HG02588 (cell line): ENCODE measurements around the gene NRDE2.

ENCODE experiments used
- ATAC-seq: cut with Tn5 transposase; IDR thresholded peaks from one replicate; pipeline ENCODE4 v1.9.1; 2021; ENCODE audit warnings: mild to moderate bottlenecking, moderate library complexity; ENCODE audit not compliant: unreplicated experiment

Gene NRDE2

GRCh38 chr14:90331497-90332270, at the start of gene NRDE2:
Gene NRDE2 (minus strand): TSS chr14:90331941. CDS start chr14:90331904, 37 bp downstream.
- ATAC-seq: peak; percentile 96

GRCh38 chr14:90381011-90381786, 49.5 kb upstream of the NRDE2 start:
- ATAC-seq: no peak

GRCh38 chr14:90379106-90379505, 47.4 kb upstream of the NRDE2 start:
- ATAC-seq: no peak

GRCh38 chr14:90378249-90378648, 46.5 kb upstream of the NRDE2 start:
- ATAC-seq: no peak

- ATAC-seq: no peak
Observed at GRCh38 chr14:90375934-90376333, 44.2 kb upstream of the NRDE2 start.

GRCh38 chr14:90374813-90375212, 43.1 kb upstream of the NRDE2 start:
- ATAC-seq: no peak

- no peak for ATAC-seq
Observed at GRCh38 chr14:90373887-90374286, 42.1 kb upstream of the NRDE2 start.

GRCh38 chr14:90368946-90369721, 37.4 kb upstream of the NRDE2 start:
- no peak for ATAC-seq

- ATAC-seq: no peak
Observed at GRCh38 chr14:90362558-90362896, 30.8 kb upstream of the NRDE2 start.

- no peak for ATAC-seq
Observed at GRCh38 chr14:90361865-90362557, 30.3 kb upstream of the NRDE2 start.

GRCh38 chr14:90358359-90358758, 26.6 kb upstream of the NRDE2 start:
- ATAC-seq: no peak

GRCh38 chr14:90356925-90357324, 25.2 kb upstream of the NRDE2 start:
- no peak for ATAC-seq

- ATAC-seq: no peak
Observed at GRCh38 chr14:90355540-90356518, 24.1 kb upstream of the NRDE2 start.

GRCh38 chr14:90354551-90355298, 23.0 kb upstream of the NRDE2 start:
- no peak for ATAC-seq

- ATAC-seq: no peak
Observed at GRCh38 chr14:90349739-90350138, 18.0 kb upstream of the NRDE2 start.

- ATAC-seq: no peak
Observed at GRCh38 chr14:90348270-90348669, 16.5 kb upstream of the NRDE2 start.

GRCh38 chr14:90345239-90345557, 13.5 kb upstream of the NRDE2 start:
- no peak for ATAC-seq

GRCh38 chr14:90344331-90345238, 12.8 kb upstream of the NRDE2 start:
- no peak for ATAC-seq
